Keratinocyte (primary cell): ENCODE measurements around the gene PITPNM3. TPM values are rescaled to one million over a fixed set of nuclear protein-coding genes. Genes with fewer than 3 reads are reported as not detected.

ENCODE experiments used
- DNase-seq: peaks from one replicate; pipeline ENCODE4 v3.0.0-alpha.2; 2011; ENCODE audit warnings: low read depth, missing footprints, low spot score
- FAIRE-seq: peaks from 2 replicates; lab custom pipeline; 2011; peaks lifted over from hg19 to GRCh38; lab: Jason Lieb, UNC
- H2AFZ ChIP-seq: 2 replicates; pipeline ENCODE4 v1.6.0; 2012; ENCODE audit warnings: low read length, control low read depth, inconsistent platforms; ENCODE audit not compliant: control insufficient read depth
- H3K27ac ChIP-seq: 2 replicates; pipeline ENCODE4 v1.5.1; 2011; ENCODE audit warnings: low read length; ENCODE audit not compliant: control insufficient read depth, insufficient read depth
- H3K27me3 ChIP-seq: 3 replicates; pipeline ENCODE4 v1.6.0; 2011; ENCODE audit warnings: low read length; ENCODE audit not compliant: control insufficient read depth, insufficient read depth; ENCODE audit errors: extremely low read depth
- H3K36me3 ChIP-seq, 2 experiments: 2 replicates in 1 of 2; 3 replicates in 1 of 2; pipeline ENCODE4 v1.5.1; 2011; ENCODE audit warnings: low read length in 2 of 2, mild to moderate bottlenecking in 1 of 2; ENCODE audit not compliant: control insufficient read depth in 2 of 2, insufficient read depth in 2 of 2; ENCODE audit errors: extremely low read depth in 1 of 2
- H3K4me1 ChIP-seq: 3 replicates; pipeline ENCODE4 v1.5.1; 2011; ENCODE audit warnings: low read length; ENCODE audit not compliant: control insufficient read depth, insufficient read depth; ENCODE audit errors: extremely low read depth
- H3K4me2 ChIP-seq: 3 replicates; pipeline ENCODE4 v1.6.0; 2011; ENCODE audit warnings: low read depth, low read length; ENCODE audit not compliant: control insufficient read depth, insufficient read depth; ENCODE audit errors: extremely low read depth
- H3K4me3 ChIP-seq, 3 experiments: fragments of 200-600 bp in 1 of 3; sonication (generic) in 1 of 3; 2 replicates in 2 of 3; 3 replicates in 1 of 3; pipeline ENCODE4 v1.5.1; 2011 to 2016; ENCODE audit warnings: low read length in 3 of 3, mild to moderate bottlenecking in 3 of 3, control low read depth in 2 of 3, inconsistent platforms in 1 of 3, low read depth in 1 of 3, mixed read lengths in 1 of 3, mixed run types in 1 of 3, moderate library complexity in 1 of 3; ENCODE audit not compliant: control insufficient read depth in 2 of 3, insufficient read depth in 2 of 3; ENCODE audit errors: extremely low read depth in 1 of 3
- H3K79me2 ChIP-seq: 2 replicates; pipeline ENCODE4 v1.6.0; 2012; ENCODE audit warnings: low read length; ENCODE audit not compliant: control insufficient read depth, insufficient read depth
- H3K9ac ChIP-seq: 3 replicates; pipeline ENCODE4 v1.6.0; 2011; ENCODE audit warnings: low read length; ENCODE audit not compliant: control insufficient read depth, insufficient read depth; ENCODE audit errors: extremely low read depth
- H3K9me1 ChIP-seq: 3 replicates; pipeline ENCODE4 v1.6.0; 2011; ENCODE audit warnings: low read length; ENCODE audit not compliant: control insufficient read depth, insufficient read depth; ENCODE audit errors: extremely low read depth
- H3K9me3 ChIP-seq: 2 replicates; pipeline ENCODE4 v1.5.1; 2012; ENCODE audit warnings: low read depth, low read length; ENCODE audit not compliant: control insufficient read depth
- H4K20me1 ChIP-seq: 3 replicates; pipeline ENCODE4 v1.6.0; 2011; ENCODE audit warnings: low read length; ENCODE audit not compliant: control insufficient read depth, insufficient read depth; ENCODE audit errors: extremely low read depth
- CTCF ChIP-seq, 3 experiments: IDR thresholded peaks in 1 of 3; conservative IDR thresholded peaks in 1 of 3; optimal IDR thresholded peaks in 1 of 3; 2 replicates in 2 of 3; 3 replicates in 1 of 3; pipeline versions ENCODE3 to v1.5.1; 2011; ENCODE audit warnings: low read length in 3 of 3, mild to moderate bottlenecking in 3 of 3, moderate library complexity in 2 of 3, control low read depth in 1 of 3, inconsistent platforms in 1 of 3; ENCODE audit not compliant: insufficient read depth in 2 of 3; ENCODE audit errors: extremely low read depth in 1 of 3
- EZH2 ChIP-seq: IDR thresholded peaks from one replicate; pipeline ENCODE4 v1.6.1; 2012; ENCODE audit warnings: inconsistent platforms, mild to moderate bottlenecking, low read length, moderate library complexity
- dilution Hi-C: fragments of 300-500 bp; cut with MboI; formaldehyde crosslinking; loops from one replicate; pipeline ENCODE4 v1.7.0; 2020; ENCODE audit warnings: low sequenced_read_pairs; ENCODE audit not compliant: extremely low pct_ligation_motif_present
- polyA plus RNA-seq, 5 experiments: library from polyadenylated mRNA; depleted of rRNA in 3 of 5; stranded (reverse) in 3 of 5; stranded (forward) in 1 of 5; unstranded in 1 of 5; fragments of >200 nt; gene quantifications; 1 replicate in 1 of 5; 2 replicates in 3 of 5; 3 replicates in 1 of 5; pipeline versions ENCODE4 v1.2.1 to v1.2.3, GENCODE V29; 2011 to 2012; ENCODE audit warnings: missing spikeins in 2 of 5, low read depth in 1 of 5, low replicate concordance in 1 of 5

The PITPNM3 gene
- polyA plus RNA-seq, 1 donor (not counting 4 experiments of a cell fraction or from before 2014, with no cell fraction given): 7.7 TPM

GRCh38 chr17:6558276-6558675 is 1.9 kb upstream of the PITPNM3 start:
- Histone ChIP-seq H3K9me1 (no peaks in the 10 kb centered on the region), H3K79me2 (no peaks in the 10 kb centered on the region), H3K4me1 (peaks cover 17% of the 10 kb centered on the region), H4K20me1 (no peaks in the 10 kb centered on the region), H3K9ac (no peak overlapping the region), H3K36me3 (no peaks in the 10 kb centered on the region), H3K4me3 (no peak overlapping the region), H3K27ac (no peak overlapping the region), H3K4me2 (no peak overlapping the region), H3K9me3 (no peaks in the 10 kb centered on the region), H2AFZ (no peak overlapping the region), H3K27me3 (no peaks in the 10 kb centered on the region)
- dilution Hi-C loops: no loop called here
- no peak for DNase-seq
- FAIRE-seq: no peak
- TF ChIP-seq EZH2 (no peak), CTCF (optimal IDR thresholded peaks at IDR 0.05 in 1 of 3, IDR thresholded peaks at IDR 0.05 in 1 of 3, conservative IDR thresholded peaks at IDR 0.05 in 1 of 3; ENCODE audit: extremely low read depth in 1 of 3, insufficient read depth in 2 of 3, low read length in 3 of 3) (no peak)

GRCh38 chr17:6557040-6557438 is 684 bp upstream of the PITPNM3 start:
- H3K27ac ChIP-seq: no peak overlapping the region
- H2AFZ ChIP-seq: no peak overlapping the region
- no peaks in the 10 kb centered on the region for H3K79me2 ChIP-seq
- DNase-seq: no peak
- no peak for TF ChIP-seq CTCF (optimal IDR thresholded peaks at IDR 0.05 in 1 of 3, IDR thresholded peaks at IDR 0.05 in 1 of 3, conservative IDR thresholded peaks at IDR 0.05 in 1 of 3; ENCODE audit: extremely low read depth in 1 of 3, insufficient read depth in 2 of 3, low read length in 3 of 3)
- TF ChIP-seq EZH2: no peak
- peak overlapping the region; percentile 41 for H3K4me2 ChIP-seq
- peak overlapping the region in 1 of 3 experiments; percentile 15 for H3K4me3 ChIP-seq
- no peaks in the 10 kb centered on the region for H3K9me3 ChIP-seq
- no peaks in the 10 kb centered on the region for H3K36me3 ChIP-seq
- peak overlapping the region; percentile 45 for H3K9ac ChIP-seq
- dilution Hi-C loops: no loop called here
- H3K9me1 ChIP-seq: no peaks in the 10 kb centered on the region
- H3K4me1 ChIP-seq: peaks cover 29% of the 10 kb centered on the region
- H3K27me3 ChIP-seq: no peaks in the 10 kb centered on the region
- H4K20me1 ChIP-seq: no peaks in the 10 kb centered on the region
- no peak for FAIRE-seq
